Fibroblast of skin of left quadriceps (primary cell): ENCODE results near the gene GTPBP8.

Experiments
- DNase-seq, 2 experiments: peaks; one replicate each; pipeline ENCODE4 v3.0.0-alpha.2; 2013; ENCODE audit warnings: low read depth in 2 of 2

GTPBP8 gene

DNA sequence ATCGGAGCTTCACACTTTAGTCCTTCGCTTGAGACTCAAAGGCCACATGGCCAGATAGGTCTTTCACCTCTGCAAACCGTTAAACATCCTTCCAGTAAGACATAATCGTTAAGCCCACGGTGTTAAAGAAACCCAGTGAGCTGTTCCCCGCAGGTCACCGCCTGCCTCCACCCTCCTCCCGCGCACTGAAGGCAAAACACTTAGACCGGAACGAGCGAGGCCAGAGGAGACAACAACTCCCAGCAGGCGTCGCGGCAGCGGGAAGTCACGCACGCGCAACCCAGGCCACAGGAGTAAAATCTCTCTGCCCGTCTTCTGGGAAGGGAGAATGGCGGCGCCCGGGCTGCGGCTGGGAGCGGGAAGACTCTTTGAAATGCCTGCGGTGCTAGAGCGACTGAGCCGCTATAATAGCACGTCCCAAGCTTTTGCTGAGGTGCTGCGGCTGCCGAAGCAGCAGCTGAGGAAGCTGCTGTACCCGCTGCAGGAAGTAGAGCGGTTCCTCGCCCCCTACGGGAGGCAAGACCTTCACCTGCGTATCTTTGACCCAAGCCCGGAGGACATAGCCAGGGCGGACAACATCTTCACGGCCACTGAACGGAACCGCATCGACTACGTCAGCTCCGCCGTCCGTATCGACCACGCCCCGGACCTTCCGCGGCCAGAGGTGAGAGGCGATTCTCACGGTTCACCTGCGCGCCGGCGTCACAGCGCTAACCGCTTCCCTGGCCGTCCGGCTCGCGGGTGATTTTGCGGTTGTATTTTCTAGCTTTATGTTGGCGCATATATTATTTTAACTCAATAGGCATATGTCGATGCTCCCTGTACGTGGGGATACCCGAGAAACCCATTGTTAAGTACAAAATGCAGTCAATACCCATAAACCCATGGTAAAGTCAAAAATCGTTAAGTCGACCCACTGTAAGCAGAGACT is at the start of gene GTPBP8:
GTPBP8 (plus strand) TSS at position 313 of the 931 bp plus-strand sequence; CDS start at position 329, 16 bp downstream.
- peak; percentile 67 to 68 for DNase-seq

DNA sequence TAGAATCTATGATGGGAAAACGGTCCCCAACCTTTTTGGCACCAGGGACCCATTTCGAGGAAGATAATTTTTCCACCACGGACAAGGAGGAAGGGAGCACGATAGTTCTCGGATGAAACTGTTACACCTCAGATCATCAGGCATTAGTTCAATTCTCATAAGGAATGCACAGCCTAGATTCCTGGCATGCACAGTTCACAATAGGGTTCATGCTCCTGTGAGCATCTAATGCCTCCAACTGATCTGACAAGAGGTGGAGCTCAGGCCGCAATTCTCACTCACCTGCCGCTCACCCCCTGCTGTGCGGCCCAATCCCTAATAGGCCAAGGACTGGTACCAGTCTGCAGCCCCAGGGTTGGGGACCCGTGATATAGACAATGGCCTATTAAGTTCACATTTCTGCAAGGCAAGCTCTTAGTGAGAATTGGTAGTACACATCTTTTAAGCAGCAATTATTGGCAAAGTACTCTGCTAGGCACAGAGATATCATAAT is 42.4 kb upstream of the GTPBP8 start:
- DNase-seq, result no peak

DNA sequence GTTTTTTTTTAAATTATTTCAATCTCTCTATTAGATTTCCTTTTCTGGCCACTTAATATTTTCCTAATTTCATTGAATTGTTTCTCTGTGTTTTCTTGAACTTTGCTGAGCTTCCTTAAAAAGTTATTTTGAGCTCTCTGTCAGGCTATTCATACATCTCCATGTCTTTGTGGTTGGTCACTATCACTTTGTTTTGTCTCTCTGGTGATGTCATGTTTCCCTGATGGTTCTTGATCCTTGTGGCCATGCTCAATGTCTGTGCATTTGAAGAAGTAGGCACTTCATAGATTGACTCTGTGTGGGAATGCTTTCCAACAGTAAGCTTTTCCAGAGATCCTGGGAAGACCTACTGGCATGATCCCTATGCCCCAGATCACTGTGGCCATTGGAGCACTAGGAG is 34.4 kb upstream of the GTPBP8 start:
- no peak for DNase-seq

DNA sequence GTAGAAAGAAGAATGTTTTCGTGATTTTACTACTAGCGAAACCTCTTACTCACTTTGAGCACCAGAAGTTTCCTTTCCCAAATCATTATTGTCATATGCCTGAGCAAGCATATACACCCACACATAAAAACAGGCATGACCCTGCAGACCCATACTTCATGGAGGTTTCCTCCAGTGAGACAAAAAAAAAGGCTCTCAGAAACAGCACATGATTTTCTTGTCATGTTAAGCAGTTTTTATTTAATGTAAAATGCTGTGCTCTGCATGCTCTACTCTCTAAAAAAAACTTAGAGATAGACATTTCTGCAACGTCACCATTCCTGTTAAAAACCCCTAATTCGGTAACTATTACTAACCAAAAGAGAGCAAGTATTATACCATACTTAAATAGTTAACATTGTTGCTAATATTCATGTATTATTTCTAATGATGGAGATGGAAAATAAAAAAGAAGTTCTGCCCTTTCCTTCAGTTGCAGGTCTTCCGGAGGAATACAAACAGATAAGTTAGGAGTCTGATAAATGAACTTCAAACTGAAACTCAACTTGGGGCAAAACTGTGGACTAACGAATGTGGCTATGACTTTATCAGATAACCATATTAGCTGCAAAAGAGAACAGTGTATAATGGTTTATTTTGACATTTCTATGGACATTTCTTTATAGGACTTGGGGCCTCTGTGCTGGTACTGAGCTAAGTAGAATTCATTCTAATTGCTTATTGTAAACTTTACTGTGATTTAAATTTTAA is 31.8 kb upstream of the GTPBP8 start:
- DNase-seq, result no peak

DNA sequence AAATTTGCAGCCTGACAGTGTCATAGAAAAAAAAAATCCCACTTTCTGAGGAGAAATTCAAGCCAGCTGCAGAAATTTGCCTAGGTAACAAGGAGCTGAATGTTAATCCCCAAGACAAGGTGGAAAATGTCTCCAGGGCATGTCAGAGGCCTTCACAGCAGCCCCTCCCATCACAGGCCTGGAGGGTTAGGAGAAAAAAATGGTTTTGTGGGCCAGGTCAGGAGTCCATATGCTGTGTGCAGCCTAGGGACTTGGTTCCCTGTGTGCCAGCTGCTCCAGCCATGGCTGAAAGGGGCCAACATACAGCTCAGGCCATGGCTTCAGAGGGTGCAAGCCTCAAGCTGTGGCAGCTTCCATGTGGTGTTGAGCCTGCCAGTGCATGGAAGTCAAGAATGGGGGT is 27.1 kb upstream of the GTPBP8 start:
- DNase-seq, result no peak

DNA sequence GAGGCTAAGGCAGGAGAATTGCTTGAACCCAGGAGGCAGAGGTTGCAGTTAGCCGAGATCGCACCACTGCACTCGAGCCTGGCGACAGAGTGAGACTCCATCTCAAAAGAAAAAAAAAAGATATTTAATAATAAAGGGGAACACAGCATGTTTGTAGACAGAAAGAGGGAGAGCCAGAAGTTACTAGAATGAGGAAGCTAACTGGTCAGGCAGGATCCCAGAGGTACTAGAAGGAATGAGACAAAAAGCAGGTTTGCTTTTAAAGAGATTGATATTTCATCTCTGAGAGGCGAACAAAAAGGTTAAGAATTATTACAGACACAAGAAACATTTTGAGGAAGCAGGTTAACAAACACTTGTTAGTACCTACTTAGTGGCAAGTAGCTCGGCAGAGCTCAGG is 25.1 kb upstream of the GTPBP8 start:
- no peak for DNase-seq

DNA sequence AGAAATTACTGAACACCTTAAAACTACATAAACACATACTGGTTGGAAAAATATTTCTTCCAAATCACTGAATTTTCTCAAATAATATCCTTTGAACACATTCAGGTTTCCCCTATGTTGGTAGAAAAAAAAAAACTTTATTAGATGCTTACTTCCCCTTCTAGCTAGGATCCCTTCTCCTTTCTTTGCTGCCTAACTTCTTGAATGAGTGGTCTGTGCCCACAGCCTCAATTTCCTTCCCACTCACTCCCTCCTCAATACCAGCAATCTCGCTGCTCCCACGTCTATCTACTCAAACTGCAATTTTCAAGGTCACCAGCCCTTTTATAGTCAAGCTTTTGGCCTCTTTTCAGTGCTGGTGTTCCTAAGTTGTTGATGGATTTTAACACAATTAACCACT is 24.2 kb upstream of the GTPBP8 start:
- no peak for DNase-seq

DNA sequence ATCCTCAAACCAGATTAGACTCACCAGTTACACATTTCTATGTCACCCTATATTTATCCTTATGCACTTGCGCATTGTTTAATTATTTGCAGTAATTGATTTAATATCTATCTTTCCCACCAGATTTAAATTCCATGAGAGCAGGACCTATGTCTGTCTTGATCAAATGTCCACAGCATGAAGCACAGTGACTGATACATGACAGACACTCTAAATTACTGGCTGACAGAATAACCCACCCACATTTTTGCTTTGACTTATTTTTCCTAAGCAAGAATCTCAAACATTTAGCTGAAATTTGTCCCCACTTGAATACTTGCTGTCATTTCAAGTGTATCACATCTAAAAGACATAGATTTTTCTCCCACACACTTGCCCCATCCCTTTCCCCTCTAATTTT is 23.4 kb upstream of the GTPBP8 start:
- DNase-seq, result no peak

DNA sequence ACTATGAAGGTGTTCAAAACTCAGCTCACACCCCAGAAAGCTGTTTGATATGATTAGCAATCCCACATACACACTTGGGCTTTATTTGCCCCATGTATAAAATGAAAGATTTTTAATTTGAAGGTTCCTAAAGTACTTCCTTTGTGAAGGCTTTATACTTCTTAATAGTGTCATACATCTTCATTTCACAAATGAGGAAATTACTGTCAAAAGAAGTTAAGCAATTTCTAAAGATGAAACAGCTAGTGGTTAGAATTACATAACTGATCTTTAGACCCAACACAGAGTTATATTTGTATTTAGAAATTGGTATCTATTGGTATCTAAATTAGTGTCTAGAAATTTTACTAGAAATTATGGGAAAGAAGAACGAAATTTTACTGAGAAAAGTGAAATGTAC is 23.0 kb upstream of the GTPBP8 start:
- no peak for DNase-seq

DNA sequence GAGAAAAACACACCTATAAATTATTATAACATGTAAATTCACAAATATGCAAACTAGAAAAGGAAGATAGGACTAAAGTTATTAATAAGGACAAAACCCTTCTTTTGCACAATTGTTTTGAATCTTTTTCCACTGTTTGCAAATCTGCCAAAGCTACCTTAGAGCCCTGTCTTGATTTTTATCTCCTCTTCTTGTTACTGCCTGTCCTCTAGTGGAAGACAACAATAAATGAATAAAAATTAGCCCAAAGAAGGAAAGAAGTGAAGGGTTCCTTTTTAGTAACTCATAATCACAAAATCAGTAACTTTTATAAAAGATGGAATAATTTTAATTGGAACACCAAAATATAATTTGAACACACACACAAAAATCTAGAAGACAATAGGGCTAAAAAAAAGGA is 18.6 kb upstream of the GTPBP8 start:
- DNase-seq, result no peak

DNA sequence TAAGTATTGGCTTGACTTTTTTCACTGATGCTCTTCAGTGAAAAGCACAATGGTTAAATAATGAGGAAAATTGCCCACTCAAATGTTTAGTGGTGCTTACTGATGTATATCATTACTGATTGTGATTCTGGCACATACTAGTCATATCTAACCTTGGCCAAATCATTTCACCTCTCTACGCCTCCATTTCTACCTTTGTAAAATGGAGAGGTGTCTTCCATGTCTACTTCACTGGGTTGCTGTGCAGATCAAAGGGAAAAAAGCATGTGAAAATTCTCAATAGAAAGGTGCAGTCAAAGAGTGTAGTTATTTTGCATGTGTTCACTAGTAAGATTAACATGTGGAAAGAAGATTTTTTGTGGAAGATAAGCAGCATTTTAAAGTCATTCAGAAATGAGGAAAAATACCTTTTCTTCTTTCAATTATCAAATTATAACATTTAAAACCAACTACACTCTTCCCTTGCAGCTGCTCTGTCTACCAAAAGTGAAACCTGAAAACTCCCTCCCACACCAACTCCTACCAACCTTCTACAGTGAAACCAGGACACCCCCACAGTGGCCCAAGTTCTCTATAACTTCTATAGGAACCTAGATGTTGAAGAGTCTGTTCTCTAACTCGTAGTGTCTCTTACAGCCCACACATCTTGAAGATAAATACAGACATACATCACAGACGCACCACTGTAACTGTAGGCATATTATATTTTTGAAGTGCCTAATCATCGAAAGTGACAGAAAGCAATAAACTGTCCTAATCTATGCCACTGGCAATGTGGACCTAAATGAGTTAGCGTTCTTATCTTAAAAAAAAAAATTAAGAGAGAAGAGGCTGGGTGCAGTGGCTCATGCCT is 17.2 kb upstream of the GTPBP8 start:
- DNase-seq, result no peak

DNA sequence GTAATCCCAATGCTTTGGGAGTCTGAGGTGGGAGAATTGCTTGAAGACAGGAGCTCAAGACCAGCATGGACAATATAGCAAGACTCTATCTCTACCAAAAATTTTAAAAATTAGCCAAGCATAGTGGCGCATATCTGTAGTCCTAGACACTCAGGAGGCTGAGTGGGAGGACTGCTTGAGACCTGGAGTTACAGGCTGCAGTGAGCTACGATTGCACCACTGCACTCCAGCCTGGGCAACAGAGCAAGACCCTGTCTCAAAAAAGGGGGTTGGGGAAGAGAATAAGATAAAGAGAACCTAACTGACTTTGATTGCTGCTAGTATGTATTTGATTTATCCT is 16.6 kb upstream of the GTPBP8 start:
- no peak for DNase-seq

DNA sequence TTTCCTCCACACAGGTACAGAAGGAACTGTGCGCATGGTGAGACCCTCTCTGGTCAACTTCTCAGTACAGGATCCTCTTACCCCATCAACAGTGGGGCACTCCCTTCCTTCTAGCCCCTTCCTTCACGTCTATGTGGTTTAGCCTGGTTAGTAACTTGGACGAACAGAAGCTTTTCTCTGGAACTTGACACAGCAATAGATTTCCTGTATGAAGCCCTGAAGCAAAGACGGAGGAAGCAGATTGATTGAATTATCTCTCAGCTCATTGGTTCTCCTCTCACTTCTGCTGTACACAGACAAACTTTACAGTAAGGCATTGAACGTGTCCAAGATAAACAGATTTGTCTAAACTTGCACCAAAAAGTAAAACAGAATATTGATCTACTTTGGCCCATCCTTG is 15.9 kb upstream of the GTPBP8 start, which contains the start of gene CD200R1:
CD200R1 (minus strand) TSS at position 210 of the 400 bp plus-strand sequence. CDS start 246 bp downstream, outside the sequence.
- no peak for DNase-seq

DNA sequence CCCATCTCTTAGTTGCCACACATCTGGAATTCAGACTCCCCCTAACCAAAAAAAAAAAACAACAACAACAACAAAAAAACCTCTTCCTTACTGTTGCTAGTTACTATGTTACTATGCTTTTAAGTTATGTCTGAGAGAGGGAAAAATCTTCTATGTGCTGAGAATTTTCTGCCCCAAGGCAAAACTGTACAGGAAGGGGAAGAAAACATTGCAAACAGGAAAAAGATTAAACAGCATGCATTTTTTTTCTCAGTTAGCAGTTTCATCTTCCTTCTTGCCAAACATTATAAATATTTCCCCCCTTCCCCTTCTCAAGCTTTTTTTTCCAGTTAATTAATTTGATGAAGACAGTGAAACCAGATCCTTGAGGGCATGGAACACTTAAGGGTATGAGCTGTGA is 14.8 kb upstream of the GTPBP8 start:
- no peak for DNase-seq

DNA sequence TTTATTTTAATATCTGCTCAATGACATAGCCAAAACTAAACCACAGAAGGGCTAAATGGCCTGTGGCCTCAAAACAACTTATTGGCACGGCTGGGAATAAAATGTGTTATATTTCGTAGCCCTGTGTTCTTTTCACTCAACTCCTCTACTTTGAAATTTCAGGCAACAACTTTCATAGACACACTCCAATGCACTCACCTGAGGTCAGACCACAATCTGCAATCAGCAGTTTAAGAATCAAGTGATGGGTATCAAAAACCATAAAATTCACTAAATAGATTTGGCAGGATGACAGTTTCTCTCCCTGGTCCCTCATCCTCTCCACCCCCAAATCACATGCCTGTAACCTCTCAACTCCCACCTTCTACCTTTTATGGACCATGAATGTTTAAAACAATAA is 13.8 kb upstream of the GTPBP8 start:
- no peak for DNase-seq

DNA sequence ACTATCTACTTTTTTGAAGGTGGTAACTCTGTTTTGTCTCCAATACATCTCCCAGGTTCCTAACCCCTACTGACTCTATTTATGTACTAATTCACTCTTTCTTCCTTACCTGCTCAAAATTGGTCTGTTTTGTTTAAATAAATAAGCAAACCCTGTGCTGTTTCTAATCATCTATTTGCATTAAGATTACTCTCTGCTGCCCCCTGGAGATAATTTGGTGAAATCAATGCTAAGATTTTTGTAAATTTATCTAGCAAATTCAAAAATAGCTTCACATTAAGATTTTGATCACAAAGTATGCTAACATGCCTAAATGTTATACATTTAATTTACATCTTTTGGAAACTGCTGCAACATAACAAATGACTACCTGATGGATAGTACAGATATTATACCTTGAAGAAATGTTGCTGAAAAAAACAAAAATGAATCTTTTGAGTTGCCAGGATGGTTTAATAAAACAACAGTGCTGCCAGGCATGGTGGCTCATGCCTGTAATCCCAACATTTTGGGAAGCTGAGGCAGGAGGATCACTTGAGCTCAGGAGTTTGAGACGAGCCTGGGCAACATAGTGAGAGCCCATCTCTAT is 11.4 kb upstream of the GTPBP8 start:
- peak; percentile 13 to 14 for DNase-seq

DNA sequence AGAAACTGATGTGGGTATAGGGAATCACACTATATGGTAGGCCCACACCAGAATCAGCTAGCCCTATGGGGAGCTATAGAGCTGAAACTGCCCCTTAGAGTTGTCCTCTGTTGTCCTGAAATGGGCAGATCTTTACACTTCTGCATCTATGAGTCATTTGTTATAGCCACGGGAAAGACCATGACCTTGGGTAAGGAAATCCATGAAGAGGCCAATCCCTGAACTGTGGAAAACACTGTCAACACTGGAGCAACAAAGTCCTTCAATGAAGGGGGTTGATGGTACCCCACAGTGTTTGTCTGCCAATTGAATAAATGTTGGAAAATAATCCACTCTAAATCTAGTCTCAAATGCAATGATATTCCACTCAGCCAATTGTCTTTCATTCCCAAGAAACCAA is 10.7 kb upstream of the GTPBP8 start:
- DNase-seq, result no peak

DNA sequence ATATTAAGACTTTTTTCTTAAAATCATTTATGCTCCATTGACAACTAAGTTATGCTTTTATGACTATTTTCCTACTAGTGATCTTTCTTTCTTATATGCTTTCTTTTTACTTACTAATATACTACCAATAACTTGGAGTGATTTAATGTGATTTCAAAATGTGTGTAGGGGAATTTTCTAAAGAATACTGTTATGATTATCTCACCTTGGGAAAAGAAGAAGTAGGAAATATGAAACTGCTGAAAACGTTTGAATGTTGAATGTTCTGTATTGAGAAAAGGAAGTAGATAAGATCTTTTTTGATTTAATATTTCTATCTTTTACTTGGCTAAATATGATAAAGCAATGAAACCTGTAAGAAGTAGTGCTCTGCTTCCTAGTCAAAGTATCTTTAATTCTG is 8.1 kb upstream of the GTPBP8 start:
- no peak for DNase-seq

DNA sequence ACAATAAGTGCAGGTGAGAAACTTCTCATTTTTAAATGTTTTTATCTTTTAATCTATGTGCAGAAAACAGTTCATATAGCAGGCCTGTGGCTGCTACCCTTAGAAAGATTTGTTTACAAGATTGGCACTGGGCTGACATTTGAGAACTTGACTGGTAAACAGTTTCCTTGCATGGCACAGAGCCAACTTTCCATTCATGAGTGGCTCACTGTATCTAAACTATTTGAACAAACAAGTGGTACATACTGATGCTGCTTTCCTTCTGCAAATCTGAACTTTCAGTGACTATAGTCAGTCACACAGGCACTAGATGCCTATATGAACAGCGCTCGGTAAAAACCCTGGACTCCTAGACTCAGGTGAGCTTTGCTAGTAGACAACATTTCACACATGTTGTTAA is 6.3 kb upstream of the GTPBP8 start:
- no peak for DNase-seq

DNA sequence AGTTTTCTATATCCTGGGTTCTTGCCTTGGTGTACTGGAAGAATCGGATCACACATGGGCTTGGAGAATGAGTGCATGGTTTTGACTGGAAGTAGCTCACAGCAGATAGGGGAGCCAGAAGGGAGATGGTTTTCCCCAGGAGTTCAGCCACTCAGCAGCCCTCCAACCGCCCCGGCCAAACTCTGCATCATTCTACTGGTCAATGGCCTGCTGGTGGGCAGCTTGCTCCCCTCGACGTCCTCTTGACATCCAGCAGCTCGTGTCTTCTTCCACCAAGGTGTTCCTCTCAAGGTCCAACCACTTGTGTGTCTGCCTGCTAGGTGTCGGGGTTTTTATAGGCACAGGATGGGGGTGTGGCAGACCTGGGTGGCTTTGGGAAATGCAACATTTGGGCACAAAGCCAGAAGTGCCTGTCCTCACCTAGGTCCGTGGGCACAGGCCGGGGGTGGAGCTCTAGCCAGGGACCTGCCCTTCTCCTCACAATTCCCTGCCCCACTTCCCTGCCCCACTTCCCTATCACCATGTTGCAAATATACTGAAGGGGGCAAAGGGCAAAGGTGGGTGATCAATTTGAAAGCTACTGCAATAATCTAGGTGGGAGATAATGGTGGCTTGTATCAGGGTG is 3.0 kb upstream of the GTPBP8 start:
- DNase-seq, result no peak

DNA sequence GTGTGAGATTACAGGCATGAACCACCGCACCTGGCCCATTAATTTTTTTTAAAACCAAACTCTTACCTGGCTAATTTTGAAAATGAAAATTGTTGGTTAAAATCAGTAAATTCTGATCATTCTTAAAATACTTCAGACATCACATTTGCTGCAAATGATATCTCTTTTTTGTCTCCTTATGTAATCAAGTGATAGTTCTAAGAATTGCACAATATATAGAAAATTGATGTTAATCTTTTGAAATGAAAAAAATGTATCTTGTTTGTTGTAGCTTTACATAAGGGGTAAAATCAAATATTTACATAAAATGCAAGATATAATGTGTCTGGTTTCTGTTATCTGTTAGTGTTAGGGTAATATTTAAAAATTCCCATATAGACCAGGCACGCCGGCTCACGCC is 5.0 kb downstream of the GTPBP8 start:
- DNase-seq, result no peak
